Fibroblast of skin of left quadriceps (primary cell): ENCODE measurements around the gene FASLG.
"Not testable (repeated sequence)": the region's sequence is repeated elsewhere in the genome, so short reads cannot be mapped to it uniquely, and the experiment has no call there.

Experiments used
- DNase-seq, 2 experiments: peaks; one replicate each; pipeline ENCODE4 v3.0.0-alpha.2; 2013; ENCODE audit warnings: low read depth in 2 of 2

FASLG gene

GRCh38 chr1:172682812-172683211 is 23.9 kb downstream of the FASLG start:
- no peak for DNase-seq

- DNase-seq, result no peak
Observed at GRCh38 chr1:172686143-172686542, 27.2 kb downstream of the FASLG start.

- DNase-seq, result not testable (repeated sequence)
Observed at GRCh38 chr1:172688428-172689085, 29.7 kb downstream of the FASLG start.

GRCh38 chr1:172690925-172691324 is 32.0 kb downstream of the FASLG start:
- DNase-seq, result not testable (repeated sequence)

GRCh38 chr1:172697534-172698002 is 38.7 kb downstream of the FASLG start:
- DNase-seq, result no peak

GRCh38 chr1:172698224-172698623 is 39.3 kb downstream of the FASLG start:
- no peak for DNase-seq

GRCh38 chr1:172699111-172699510 is 40.2 kb downstream of the FASLG start:
- DNase-seq, result no peak

GRCh38 chr1:172699695-172700227 is 40.9 kb downstream of the FASLG start:
- DNase-seq, result no peak

- no peak for DNase-seq
Observed at GRCh38 chr1:172700556-172700955, 41.7 kb downstream of the FASLG start.

- no peak for DNase-seq
Observed at GRCh38 chr1:172704001-172704400, 45.1 kb downstream of the FASLG start.

- DNase-seq, result no peak
Observed at GRCh38 chr1:172704420-172705210, 45.7 kb downstream of the FASLG start.

- no peak for DNase-seq
Observed at GRCh38 chr1:172708452-172708851, 49.5 kb downstream of the FASLG start.

GRCh38 chr1:172711558-172711957 is 52.7 kb downstream of the FASLG start:
- no peak for DNase-seq

- no peak for DNase-seq
Observed at GRCh38 chr1:172713466-172713865, 54.6 kb downstream of the FASLG start.
